ENCODE data around the gene SMAD7.

- TF ChIP-seq POLR2AphosphoS5 (IDR thresholded peaks at IDR 0.05) = no peak
- no peak for TF ChIP-seq CTCF (IDR thresholded peaks at IDR 0.05)
- TF ChIP-seq EP300 (IDR thresholded peaks at IDR 0.05) = no peak
- TF ChIP-seq POLR2A (IDR thresholded peaks at IDR 0.05) = no peak
These were observed 62.6 kb downstream of the SMAD7 start for GRCh38 chr18:48887905-48888772.
